Stimulated activated CD4-positive, alpha-beta T cell treated with anti-CD3 and anti-CD28 coated beads, TNF-alpha, amount 100 ng/mL, for 1 hour (primary cell): ENCODE results near the gene ASMTL.
"Not testable (repeated sequence)": the region's sequence is repeated elsewhere in the genome, so short reads cannot be mapped to it uniquely, and the experiment has no call there.

Experiments used
- DNase-seq, 3 donors: peaks; one replicate each; pipeline ENCODE4 v3.0.0-alpha.2; 2020; ENCODE audit warnings: low read depth in 3 of 3, low spot score in 1 of 3

ASMTL gene

DNA sequence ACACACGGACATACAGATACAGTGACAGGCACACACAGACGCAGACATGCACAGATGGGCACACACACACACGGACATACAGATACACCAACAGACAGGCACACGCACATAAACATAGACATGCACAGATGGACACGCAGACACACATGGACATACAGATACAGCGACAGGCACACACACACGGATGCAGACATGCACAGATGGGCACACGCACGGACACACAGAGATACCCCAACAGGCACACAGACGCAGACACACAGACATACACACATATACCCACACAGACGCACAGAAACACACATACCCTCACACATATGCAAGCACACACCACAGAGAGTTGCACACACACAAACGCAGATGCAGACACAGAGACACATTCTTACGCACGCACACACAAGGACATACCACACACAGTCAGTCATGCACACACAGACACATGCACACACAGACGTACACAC, 36.4 kb downstream of the ASMTL start:
- no peak for DNase-seq

GRCh38 chrX:1412551-1413161, 40.1 kb downstream of the ASMTL start:
- DNase-seq, result no peak

DNA sequence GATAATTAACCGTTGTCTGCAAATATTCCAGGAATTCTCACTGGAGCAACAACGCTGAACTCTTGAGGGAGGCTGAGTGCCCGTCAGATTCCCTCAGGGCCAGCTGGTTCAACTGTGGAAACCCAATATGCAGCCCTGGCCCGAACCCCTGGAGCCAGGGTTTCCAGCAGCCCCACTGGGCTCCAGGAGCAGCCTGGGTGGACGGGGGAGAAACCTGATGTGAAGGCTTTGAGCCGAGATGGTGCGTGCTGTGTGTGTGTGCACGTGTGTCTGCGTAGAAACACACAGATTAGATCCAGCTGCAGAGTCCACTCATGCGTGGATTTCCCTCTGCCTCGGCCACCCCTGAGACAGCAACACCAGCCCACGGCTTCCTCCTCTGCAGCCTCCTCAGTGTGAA, 41.4 kb downstream of the ASMTL start:
- no peak for DNase-seq

GRCh38 chrX:1407035-1407434, 45.7 kb downstream of the ASMTL start:
- no peak for DNase-seq

- not testable (repeated sequence) for DNase-seq
Observed at GRCh38 chrX:1405769-1406168, 46.9 kb downstream of the ASMTL start.

GRCh38 chrX:1403867-1404266, 48.8 kb downstream of the ASMTL start:
- DNase-seq, result not testable (repeated sequence)

DNA sequence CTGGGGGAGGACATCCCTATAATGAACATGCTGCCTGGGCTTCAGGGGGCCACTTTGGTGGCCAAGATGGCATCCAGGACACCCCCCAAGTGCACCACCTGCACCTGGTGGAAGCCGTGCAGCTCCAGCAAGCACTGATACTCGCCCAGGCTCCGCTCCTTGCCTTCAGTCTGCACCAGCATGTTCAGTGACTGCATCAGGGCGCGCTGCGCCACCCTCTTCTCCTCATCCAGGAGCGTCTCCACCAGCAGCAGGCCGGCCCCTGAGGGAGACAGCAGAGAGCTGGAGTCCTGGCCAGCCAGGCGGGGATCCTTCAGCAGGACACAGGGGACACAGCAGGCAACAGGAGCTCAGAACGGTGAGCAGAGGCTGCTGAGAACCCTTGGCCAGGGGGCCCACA, 49.5 kb downstream of the ASMTL start:
- no peak for DNase-seq

GRCh38 chrX:1401611-1402430, 50.9 kb downstream of the ASMTL start:
- DNase-seq, result no peak

DNA sequence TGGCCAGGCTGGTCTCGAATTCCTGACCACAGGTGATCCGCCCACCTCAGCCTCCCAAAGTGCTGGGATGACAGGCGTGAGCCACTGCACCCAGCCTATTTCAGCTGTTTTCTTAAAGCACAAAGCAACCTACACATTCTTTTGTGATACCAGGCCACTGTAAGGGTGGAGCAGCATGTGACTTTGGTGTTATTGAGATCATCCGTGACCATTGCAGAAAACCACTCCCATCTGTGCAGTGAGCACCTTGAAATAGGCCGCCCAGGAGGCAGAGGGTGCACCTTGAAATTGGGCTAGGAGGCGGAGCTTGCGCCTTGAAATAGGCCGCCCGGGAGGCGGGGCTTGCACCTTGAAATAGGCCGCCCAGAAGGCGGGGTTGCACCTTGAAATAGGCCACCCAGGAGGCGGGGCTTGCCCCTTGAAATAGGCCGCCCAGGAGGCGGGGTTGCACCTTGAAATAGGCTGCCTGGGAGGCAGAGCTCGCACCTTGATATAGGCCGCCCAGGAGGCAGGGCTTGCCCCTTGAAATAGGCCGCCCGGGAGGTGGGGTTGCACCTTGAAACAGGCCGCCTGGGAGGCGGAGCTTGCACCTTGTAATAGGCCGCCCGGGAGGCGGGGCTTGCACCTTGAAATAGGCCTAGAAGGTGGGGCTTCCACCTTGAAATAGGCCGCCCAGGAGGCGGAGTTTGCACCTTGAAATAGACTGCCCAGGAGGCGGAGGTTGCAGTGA, 51.8 kb downstream of the ASMTL start:
- DNase-seq, result no peak

DNA sequence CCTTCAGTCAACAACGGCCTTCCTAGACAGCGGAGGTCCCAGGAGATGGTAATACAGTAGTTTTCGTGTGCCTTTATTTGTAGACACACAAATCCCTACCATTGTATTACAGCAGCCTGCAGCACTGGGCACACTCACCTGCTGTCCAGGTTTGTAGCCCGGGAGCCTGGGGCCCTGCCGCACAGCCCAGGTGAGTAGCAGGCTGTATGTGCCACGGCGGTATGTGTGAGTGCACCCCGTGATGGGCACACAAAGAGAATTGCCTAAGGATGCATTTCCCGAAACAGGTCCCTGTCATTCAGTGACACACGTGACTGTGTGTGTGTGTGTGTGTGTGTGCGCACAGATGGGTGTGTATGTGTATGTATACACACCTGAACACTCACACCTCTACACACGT, 52.7 kb downstream of the ASMTL start:
- no peak for DNase-seq

GRCh38 chrX:1398431-1399340, 54.0 kb downstream of the ASMTL start:
- DNase-seq, result no peak

GRCh38 chrX:1397441-1398270, 55.1 kb downstream of the ASMTL start:
- DNase-seq, result no peak

DNA sequence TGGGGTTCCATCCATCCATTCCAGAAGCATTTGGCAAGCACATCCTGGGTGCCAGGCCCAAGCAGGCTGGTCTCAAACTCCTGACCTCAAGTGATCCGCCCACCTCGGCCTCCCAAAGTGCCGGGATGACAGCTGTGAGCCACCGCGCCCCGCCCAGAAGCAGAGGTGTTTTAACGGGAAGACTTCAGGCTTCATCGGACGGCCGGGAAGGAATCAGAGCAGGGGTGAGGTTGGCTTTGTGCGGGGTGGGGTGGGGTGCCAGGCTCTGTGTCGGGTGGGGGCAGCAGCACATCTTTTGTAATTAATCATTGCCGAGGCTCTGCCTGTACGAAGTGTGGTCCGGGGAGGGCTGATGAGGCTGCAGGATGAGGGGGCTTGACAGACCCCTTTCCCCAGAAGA, 55.7 kb downstream of the ASMTL start:
- DNase-seq, result no peak

DNA sequence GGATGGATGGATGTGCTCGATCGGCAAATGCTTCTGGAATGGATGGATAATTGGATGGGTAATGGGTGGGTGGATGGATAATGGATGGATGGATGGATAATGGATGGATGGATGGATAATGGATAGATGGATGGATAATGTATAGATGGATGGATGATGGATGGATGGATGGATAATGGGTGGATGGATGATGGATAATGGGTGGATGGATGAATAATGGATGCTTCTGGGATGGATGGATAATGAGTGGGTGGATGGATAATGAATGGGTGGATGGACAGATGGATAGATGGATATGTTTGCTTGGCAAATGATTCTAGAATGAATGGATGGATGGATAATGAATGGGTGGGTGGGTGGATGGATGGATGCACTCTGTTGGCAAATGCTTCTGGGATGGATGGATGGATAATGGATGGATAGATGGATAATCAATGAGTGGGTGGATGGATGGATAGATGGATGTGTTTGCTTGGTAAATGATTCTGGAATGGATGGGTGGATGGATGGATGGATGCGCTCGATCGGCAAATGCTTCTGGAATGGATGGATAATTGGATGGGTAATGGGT, 57.0 kb downstream of the ASMTL start:
- no peak for DNase-seq

DNA sequence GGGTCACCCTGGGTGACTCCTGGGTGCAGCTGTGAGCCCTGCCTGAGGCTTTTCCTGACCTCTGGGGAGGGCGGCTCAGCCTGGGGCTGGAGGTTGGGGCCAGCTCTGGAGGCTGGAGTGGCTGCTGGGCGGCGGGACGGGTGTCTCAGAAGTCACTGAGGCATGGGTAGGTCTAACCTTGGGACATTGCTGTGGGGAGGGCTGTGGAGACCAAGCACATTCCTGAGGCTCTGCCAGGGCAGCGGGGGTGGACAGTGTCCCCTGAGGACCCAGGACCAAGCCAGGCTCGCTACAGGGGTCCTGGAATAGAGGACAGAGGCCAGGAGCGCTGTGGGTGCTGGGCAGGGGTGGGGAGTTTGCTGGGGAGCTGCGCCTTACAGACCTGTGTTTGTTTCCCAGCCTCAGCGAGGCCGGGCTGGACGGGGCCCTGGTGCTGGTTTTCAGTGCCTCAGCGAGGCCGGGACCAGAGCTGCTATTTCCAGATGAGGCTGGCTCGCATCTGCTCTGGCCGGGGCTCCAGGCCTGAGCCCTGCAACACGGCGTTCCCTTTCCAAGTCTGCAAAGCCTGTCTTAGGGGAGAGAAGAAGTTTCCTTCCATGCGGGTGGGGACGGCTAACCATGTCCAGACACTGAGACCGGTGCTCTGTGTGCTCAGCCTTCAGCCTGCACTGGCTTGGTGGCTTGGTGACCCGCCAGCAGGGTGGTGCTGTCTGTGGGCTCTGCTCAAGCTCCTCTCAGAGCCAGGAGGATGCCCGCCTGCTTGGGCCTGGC, 57.8 kb downstream of the ASMTL start:
- no peak for DNase-seq

GRCh38 chrX:1393871-1394615, 58.7 kb downstream of the ASMTL start:
- no peak for DNase-seq

- peak in 1 of 3 donors; percentile 18 for DNase-seq
Observed at GRCh38 chrX:1392376-1393068, 60.2 kb downstream of the ASMTL start.
